HG02642 (cell line): ENCODE data around the gene FUT4.
"Not testable (repeated sequence)": the region's sequence is repeated elsewhere in the genome, so short reads cannot be mapped to it uniquely, and the experiment has no call there.

ENCODE experiments used
- ATAC-seq: cut with Tn5 transposase; IDR thresholded peaks from one replicate; pipeline ENCODE4 v1.9.1; 2021; ENCODE audit warnings: mild to moderate bottlenecking; ENCODE audit not compliant: unreplicated experiment, poor library complexity

FUT4 gene, protein sequence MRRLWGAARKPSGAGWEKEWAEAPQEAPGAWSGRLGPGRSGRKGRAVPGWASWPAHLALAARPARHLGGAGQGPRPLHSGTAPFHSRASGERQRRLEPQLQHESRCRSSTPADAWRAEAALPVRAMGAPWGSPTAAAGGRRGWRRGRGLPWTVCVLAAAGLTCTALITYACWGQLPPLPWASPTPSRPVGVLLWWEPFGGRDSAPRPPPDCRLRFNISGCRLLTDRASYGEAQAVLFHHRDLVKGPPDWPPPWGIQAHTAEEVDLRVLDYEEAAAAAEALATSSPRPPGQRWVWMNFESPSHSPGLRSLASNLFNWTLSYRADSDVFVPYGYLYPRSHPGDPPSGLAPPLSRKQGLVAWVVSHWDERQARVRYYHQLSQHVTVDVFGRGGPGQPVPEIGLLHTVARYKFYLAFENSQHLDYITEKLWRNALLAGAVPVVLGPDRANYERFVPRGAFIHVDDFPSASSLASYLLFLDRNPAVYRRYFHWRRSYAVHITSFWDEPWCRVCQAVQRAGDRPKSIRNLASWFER

DNA sequence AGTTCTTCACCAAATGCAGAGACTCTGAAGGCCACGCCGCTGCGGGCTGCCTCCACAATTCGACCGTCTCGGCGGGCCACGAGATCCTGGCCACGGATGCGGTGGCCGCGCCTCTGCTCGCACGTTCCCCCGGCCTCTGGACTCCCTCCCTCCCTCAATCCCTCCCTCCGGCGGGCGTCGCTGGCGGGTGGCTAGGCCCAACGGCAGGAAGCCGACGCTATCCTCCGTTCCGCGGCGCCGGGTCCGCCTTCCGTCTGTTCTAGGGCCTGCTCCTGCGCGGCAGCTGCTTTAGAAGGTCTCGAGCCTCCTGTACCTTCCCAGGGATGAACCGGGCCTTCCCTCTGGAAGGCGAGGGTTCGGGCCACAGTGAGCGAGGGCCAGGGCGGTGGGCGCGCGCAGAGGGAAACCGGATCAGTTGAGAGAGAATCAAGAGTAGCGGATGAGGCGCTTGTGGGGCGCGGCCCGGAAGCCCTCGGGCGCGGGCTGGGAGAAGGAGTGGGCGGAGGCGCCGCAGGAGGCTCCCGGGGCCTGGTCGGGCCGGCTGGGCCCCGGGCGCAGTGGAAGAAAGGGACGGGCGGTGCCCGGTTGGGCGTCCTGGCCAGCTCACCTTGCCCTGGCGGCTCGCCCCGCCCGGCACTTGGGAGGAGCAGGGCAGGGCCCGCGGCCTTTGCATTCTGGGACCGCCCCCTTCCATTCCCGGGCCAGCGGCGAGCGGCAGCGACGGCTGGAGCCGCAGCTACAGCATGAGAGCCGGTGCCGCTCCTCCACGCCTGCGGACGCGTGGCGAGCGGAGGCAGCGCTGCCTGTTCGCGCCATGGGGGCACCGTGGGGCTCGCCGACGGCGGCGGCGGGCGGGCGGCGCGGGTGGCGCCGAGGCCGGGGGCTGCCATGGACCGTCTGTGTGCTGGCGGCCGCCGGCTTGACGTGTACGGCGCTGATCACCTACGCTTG, at the start of gene FUT4:
Gene FUT4, plus strand, starts transcription at position 227 of the 951 bp plus-strand sequence. Its CDS starts 213 bp downstream, at position 440.
- peak; percentile 88 for ATAC-seq

DNA sequence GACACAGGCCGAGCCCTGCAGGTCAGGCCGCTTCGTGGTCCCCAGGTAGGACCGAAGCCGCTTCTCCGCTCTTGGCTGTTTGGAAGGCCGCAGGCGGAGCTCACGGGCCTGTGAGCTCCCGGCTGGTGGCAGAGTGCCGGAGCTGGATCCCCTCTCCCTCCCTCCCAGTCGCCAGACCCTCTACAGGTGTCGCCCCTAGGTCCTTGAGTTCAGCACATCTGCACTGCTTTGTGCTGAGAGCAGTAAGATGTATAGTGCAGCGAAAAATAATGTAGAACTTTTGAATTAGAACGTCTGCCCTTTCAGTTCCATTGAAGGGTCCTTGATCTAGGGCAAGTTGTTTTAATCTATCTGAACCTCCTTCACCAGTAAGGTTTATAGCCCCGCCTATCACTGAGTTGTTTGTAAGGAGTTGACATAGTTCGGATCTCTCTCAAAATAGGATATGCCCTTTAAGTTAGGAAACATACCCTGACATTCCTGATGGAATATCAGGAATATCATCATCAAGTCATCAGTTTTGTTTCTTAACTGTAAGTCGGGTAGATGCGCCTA, 49.5 kb upstream of the FUT4 start:
- peak; percentile 67 for ATAC-seq

DNA sequence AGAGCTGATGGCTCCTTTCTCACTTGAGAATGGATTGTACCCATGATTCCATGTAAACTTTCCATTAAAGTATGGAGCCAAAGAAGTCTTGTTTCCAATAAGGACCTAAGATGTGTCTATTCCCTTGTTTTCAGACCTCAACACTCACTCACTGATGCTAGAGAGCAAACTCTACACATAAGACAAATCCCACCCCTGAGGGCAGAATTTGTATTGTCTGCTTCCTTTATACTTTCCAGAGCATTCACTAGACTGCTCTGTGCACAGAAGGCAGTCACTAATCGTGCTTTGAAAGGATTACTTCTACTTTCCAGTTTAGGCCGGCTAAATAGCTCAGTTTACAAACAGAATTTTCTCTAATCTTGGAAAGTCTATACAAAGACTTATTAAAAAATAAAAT, 43.5 kb upstream of the FUT4 start:
- ATAC-seq = no peak

DNA sequence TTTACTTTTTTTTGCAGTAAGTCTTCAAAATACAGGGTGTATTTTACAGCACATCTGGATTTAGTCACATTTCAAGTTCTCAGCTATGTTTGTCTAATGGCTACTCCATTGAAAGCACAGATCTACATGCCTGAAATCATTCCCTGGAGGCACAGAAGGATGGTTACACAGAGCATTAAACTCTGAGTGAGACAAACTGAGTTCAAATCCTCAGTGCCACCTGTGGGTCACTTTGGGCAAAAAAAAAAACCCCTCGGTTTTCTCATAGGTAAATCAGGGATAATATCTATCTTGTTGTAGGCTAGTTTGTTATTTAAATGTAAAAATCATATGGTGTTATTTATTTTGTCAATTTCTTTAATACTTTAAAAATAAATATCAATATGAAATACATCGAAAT, 42.2 kb upstream of the FUT4 start:
- ATAC-seq = no peak

DNA sequence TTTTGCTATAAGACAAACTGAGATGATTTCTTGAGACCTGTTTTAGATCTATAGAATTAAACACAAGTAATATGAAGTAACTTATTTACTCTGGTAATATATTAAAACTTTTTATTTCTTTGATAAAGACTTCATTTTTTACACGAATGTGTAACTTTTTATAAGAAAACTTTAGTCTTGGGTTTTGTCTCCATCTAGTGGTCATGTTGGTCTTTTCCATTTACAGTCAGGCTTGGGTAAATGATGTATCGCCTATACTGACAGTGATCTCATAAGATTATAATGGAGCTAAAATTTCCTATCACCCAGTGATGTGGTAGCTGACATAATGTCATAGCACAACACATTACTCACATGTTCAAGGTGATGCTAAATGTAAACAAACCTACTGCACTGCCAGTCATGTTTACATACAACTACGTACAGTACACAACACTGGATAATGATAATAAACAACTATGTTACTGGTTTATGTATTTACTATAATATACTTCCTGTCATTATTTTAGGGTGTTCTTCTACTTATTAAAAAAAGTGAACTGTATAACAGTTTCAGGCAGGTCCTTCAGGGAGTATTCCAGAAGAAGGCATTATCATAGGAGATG, 38.9 kb upstream of the FUT4 start:
- ATAC-seq = no peak

DNA sequence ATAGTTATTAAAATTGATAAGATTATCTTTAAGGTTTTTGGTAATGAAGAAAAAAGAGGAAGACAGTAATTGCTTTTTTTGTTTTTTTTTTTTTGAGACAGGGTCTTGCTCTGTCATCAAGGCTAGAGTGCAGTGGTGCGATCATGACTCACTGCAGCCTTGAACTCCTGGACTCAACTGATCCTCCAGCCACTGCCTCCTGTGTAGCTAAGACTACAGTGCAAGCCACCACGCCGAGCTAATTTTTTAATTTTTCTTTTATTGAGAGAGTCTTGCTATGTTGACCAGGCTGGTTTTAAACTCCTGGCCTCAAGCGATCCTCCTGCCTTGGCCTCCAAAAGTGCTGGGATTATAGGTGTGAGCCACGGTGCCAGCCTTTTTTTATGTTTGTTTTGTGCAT, 37.2 kb upstream of the FUT4 start:
- not testable (repeated sequence) for ATAC-seq

DNA sequence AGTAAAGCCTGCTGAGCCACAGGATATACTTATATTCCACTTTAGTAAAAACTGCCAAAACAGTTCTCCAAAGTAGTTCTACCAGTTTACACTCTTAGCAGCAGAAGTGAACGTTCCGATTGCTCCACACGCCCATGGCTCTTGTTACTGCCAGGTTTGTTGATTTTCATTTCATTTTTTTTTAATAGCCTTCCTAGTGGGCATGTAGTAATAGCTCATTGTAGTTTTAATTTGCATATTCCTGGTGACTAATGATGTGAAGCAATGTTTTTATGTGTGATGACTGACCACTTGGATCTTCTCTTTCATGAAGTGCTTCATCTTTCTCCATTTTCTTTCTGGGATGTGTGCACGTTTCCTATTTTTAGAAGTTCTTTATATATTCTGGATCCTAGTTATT, 36.2 kb upstream of the FUT4 start:
- no peak for ATAC-seq

DNA sequence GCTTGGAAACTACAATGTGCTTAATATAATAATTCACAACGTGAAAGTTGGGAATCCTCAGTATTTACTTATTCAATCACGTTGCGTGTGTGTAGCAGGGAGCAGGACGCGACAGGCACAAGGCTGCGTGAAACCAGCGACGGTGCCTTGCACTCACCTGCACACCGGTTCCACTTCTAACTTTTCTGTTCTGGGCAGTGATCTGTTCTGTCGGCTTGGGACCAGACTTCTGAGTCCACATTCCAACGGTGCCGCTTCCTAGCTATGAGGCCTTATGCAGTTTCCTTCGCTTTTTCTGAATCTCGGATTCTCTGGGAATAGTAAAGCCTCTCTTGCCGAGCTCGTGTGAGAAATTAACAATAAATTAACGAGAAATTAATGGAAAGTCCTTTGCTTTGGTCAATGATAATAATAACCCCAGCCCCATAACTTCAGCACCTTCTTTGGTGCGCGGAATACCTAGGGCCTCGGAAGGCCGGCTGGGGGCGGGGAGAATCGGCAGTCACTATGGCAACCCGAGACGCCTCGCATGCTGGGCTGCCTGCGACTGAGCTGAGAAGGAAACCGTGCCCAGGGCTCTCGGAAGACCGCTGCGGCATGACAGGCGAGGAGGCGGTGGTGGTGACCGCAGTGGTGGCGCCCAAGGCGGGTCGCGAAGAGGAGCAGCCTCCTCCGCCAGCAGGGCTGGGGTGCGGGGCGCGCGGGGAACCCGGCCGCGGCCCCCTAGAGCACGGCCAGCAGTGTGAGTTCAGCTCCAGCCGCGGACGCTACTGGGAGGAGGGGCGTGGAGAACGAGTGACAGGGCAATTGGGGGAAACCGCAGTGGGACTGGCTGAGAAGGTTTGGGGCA, 31.6 kb upstream of the FUT4 start, which contains the start of gene C11orf97:
Gene C11orf97, plus strand, starts transcription at position 530 of the 850 bp plus-strand sequence. Its CDS starts 68 bp downstream, at position 598.
- ATAC-seq = peak; percentile 90

DNA sequence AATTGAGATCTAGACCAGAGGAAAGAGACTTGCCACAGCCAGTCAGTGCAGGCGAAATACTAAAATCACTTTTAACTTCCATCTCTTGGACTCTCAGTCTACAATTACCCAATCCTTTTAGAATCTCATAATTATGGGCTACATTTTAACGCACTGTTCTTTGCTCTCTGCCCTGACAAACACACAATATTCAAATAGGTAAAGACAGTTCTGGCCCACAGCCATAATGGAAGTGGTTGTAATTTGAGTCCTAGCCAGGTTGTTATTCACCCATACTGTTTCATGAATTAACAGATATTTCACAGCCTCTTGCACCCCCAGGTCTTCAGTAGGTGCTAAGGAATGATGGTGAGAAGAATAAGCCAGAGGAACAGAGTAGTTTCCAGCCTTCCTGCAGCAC, 30.6 kb upstream of the FUT4 start:
- no peak for ATAC-seq

DNA sequence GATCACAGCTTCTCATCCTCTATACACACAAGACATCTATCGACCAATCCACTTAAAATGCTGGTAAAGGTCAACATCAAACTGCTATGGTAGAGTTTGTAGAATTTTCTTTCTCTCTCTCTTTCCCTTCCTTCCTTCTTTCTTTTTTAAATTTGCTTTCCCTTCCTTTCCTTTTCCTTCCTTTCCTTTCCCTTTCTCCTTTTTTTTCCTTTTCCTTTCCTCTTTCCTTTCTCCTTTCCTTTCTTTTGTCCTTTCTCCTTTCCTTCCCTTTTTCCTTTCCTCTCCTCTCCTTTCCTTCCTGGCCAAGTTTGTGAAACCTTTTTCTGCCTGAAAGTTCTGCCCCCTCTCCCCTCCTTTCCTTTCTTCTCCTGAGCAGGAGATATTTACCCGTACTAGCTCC, 28.3 kb upstream of the FUT4 start:
- no peak for ATAC-seq

DNA sequence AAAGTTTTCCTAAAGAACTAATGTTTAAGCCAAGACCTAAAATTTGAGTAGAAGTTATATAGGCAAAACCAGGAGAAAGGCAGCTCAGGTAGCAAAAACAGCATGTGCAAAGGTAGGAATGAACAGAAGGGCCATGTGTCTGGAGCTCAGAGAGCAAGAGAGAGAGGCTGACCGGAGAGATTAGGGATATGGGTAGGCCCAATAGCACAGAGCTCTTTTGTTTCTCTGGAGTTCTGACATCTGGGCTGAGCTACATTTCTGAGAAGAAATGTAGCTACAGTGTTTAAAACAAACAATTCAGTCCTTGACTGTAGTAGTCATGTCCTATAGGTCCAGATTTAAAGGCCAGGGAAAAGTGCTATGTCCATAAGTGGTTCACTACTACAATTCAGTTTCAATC, 27.0 kb upstream of the FUT4 start:
- no peak for ATAC-seq

DNA sequence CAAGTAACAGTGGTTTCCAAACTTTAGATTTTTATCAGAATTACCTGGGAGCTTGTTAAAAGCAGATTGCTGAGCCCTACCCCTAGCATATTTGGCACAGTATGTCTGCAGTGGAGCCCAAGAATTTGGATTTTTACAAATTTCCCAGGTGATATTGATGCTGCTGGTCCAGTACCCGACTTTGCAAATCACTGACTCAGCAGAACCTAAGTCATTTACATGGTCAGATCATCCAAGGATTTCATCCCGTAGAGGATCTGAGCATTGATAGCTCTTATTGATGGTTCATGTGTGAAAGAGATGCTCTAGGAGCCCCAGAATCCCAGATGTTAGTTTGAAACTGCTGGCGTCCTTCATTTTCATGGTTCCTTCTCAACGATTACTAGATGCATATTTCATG, 25.4 kb upstream of the FUT4 start:
- no peak for ATAC-seq

DNA sequence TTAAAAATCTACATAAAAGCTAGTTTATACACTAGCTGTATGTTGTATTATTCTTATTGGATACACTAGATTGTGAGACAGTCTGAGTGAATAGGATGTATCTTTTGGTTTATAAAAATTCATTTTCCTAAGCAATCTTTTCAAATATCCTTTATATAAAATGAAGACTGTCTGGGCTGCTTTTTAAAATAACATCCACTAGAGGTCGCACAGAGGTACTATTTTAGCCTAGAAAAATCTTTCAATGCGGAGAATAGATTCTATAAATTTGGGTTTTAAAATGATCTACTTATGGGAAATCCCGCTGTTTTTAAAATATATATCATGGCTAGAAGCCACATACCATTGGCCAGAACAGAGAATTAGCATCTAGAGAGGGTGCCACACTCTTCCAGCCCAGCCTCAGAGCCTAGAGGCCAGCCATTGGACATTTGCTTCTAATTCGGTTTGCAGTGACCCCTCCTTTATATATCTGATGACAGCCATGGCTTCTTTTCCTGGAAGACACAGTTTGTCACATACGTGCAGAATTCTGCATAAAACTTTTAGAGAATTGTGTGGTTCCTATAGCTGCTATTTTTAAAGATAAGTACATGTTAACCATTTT, 24.1 kb upstream of the FUT4 start:
- ATAC-seq = peak; percentile 61

DNA sequence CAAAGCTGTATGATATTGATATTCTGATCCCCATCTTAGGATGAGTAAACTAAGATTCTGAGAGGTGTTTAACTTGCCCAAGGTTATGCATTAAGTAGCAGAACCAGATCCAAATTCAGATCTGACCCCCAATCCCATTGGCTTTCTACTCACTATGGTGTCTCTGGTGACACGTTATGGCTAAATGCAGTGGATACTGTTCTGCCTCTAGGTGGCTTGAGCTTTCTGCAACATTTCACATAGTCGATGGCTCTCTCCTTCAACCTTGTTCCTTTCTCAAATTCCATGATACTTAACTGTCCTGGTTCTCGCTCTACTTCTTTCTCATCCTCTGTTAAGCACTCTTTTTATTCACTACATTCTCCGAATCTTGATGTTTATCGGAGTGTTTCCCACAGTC, 22.0 kb upstream of the FUT4 start:
- peak; percentile 66 for ATAC-seq

DNA sequence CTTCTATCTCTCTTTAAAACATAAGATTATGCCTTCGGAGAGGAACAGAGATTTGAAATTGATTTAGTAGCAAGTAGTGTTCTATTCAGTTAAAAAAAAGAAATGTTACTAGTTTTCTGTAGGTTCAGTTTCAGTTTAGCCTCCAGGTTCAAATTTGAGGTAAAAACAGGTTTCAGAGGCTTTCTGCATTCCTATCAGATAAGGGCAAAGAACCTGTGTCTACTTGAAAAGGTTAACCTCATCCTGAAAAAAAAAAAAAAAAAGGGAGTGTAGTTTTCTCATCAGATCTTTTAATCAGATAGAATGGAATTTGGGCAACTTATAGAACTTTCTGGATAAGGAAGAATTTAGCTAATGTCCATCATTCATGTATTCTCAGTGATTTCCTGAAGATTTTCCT, 19.4 kb upstream of the FUT4 start:
- no peak for ATAC-seq

DNA sequence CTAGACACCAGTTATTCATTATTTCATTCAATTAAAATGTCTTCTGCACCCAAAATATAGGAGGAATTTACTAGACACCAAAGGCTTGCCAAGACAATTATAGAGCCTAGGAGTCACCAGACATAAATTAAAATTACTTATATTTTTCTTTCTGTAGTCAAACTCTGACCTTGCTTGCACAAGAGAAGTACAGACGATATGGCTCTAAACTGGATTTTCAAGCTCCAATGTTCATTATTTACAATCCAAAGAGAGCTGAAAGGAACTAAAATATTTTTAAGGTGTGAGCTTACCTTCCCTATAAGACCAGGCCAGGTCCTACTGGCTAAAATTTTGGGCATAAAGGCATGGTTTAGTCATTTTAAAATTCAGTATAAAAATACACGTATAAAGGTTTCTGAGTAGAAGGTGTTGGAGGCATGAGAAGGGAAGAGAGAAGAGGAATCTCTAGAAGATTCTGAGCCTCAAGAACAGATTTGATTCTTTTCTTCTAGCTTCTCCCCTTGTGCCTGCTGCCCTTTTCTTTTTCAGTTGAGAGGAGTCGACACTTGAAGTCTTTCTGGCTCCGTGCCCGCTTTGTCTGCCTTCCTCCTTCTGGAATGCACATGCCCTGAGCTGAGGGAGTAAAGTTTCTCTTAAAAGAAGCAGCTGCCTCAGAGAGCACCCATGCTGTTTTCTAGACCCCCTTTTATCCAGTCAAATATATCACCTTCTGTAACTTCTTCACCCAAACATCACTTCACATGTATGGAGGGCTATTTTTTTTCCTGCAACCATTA, 18.0 kb upstream of the FUT4 start:
- no peak for ATAC-seq

DNA sequence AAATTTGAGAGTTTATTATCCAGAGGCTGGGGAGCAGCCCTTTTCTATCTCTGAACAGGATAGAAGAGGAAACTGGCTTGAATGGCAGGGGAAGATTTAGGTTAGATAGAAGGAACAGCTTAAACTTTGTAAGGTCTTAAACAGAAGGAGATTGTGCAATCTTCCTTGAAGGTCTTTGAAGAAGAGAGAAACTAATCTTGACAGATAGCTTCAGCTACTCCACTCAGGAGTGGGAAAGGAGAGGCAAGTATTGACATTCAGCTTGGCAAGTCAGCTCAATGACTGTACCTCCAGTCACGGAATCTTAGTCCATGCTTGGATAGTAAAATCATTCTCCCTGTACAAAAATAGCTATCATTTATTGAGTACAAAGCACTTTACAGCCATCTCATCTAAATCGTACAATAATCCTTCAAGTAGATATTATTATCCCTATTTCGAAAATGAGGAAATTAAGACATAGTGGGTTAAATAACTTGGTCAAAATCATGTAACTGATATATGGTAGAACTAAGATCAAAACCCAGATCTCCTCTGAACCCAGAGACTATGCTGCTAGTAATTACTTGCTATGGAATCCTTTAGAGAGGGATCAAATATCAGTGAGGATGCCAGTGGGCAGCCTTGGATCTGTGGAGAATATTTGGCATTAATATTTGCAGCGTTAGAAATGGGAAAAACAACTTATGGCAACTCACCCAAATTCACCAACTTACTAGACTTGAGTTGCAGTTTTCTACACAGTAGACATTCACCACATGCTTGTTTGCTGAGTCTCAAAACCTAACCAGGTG, 16.9 kb upstream of the FUT4 start:
- no peak for ATAC-seq
